GDM1 (cell line): Measurements from ENCODE around the gene ZBED5.
"Not testable (repeated sequence)": the region's sequence is repeated elsewhere in the genome, so short reads cannot be mapped to it uniquely, and the experiment has no call there.

Experiments
- DNase-seq: peaks from one replicate; lab custom pipeline; 2025; lab: John Stamatoyannopoulos, UW

The ZBED5 gene

DNA sequence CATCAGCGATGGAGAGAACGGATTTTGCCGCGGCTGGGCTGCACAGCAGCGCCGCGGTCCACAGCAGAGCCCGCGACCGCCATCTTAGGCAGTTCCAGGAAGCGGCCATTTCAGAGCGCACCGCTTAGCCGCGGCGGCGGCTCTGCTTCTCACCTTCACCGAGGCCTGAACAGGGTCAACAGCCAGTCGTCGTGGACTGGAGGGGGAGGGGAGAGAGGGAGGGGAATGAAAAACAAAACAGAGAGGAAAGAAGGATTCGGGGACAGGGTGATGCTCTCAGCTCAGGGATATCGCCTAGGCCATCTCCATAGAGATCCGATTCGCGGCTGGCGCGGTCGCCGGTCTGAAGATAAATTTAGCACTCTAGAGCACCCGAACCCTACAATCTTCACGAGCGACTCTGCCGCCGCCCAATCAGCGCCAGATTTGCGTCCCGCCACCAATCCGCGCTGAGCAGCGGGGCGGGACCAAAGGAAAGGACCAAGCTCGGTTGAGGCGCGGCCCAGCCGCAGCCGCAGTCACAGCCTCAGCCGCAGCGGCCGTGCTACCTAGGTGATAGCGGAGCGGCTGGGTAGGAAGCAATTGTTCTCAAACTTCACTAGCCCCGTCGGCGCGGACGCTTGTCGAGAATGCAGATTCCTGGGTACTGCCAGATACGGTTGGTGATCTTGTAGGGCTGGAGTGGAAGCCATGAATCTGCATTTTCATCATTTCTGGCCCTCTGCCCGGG lies at the start of gene ZBED5:
ZBED5 (minus strand) TSS at position 345 of the 730 bp plus-strand sequence. CDS start 3,108 bp downstream, outside the sequence.
- peak; percentile 98 for DNase-seq

DNA sequence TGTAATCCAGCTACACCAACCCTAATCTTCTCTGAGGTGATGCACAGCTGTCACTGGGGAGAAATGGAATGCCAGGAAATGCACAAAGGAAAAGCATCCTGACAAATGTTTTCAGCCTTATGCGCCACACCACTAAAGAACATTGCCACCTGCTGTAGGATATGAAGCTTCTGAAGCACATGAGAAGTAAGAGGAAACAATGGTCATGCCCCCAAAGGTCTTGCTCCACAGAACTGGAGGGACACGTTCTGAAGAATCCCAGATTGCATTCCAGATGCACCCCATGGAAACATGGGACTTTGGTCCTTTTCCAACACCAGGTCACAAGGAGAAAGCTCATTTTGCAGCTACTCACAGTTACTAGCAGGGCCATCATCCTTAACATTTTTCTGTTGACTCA lies 48.7 kb upstream of the ZBED5 start:
- DNase-seq, result no peak

DNA sequence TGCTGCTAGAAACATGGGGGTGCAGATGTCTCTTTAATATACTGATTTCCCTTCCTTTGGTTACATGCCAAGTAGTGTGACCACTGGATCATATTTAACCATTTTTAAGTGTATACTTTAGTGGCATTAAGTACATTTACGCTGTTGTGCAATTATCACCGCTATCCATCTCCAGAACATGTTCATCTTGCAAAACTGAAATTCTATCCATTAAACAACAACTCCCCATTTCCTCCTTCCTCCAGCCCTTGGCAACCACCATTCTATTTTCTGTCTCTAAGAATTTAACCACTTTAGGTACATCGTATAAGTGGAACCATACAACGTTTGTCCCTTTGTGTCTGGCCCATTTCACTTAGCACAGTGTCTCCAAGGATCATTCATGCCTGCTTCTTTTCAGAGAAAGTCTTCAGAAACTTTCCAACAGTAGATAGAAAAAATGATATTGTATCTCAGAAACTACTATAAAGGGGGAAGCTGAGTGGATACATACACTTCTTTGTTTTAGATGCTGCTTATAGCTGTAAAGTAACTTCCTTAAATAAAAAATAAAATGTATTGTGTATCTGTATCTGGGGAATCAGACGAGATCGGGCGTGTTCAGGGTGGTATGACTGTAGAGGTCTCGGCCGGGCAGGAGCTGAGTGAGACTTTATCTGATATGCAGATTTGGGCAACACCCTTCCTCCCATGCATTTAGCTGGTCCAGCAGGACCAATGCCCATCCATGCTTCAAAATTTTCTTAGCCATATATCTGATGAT lies 44.6 kb upstream of the ZBED5 start:
- no peak for DNase-seq

DNA sequence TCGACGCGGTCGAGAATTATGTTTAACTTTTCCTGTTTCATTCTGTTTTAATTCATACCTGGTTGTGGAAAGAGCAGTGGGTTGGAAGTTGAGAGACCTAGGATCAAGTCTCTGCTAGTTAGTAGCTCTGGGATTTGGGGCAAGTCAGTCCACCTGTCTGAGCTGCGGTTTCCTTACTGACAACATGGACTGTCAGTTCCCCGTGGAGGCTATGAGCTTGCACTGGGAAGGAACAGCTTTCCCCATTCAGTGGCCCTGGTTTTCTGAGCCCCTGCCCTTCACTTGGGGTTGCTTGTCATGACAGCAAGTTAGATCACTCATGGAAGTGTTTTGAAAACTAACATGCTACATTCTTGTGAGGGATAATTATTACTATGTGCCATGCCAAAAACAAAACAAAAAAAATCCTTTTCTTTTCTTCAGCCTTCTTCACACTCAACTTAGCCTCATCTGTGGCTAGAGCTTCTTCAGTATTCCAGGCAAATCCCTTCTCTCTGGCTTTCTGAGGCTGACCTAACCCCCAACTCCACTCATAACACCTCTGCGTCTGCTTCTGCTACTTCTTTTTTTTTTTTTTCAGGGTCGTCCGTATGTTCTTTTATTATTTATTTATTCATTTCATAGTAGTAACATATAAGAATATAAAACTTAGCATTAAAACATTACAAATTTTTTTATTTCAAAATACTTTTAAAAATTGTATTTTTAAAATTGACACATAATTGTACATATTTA lies 43.0 kb upstream of the ZBED5 start:
- DNase-seq, result no peak

DNA sequence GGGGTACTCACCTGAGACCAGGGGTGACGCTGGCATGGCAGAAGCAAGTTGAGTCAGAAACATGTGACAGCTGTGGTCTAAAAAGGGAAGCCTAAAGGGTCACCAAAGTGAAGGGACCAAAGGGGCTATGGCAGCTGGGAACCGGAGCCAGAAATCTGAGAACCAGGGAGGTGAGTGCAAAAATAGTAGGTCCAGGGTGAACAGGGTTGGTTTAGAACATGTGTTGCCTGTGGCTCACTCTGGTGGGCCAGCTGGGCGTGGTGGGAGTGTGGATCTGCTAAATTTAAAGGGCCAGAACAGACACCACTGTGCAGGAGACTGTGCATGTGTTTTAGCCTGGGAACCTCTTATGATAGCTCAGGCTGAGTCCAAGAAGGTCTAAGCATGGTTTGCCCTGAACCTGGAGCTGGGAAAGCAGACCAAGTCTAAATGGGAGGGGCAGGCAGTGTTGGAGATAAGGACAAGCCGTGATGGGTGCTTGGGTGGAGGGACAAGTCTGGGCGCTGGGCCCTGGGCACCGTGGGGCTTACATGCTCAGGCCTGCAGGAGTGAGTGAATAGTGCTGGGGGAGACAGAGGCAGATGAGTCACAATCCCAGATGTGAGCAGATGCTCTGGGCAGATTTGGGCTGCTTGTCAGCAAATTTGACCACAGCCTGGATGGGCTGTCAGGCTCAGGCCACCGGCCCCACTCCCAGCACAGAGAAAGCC lies 41.4 kb upstream of the ZBED5 start:
- DNase-seq, result no peak

DNA sequence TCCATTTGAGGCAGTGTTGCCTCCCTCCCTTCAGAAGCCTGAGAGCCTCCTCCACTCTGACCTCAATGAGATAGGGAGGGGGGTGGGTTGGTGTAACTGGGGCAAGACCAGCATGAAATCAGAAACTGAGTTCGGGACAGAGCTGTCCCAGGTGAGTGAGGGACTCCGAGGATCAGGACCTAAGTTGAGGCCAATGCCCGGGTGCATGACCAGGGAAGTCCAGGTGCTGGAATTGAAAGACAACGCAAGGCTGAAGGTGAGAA lies 40.8 kb upstream of the ZBED5 start:
- DNase-seq, result no peak

DNA sequence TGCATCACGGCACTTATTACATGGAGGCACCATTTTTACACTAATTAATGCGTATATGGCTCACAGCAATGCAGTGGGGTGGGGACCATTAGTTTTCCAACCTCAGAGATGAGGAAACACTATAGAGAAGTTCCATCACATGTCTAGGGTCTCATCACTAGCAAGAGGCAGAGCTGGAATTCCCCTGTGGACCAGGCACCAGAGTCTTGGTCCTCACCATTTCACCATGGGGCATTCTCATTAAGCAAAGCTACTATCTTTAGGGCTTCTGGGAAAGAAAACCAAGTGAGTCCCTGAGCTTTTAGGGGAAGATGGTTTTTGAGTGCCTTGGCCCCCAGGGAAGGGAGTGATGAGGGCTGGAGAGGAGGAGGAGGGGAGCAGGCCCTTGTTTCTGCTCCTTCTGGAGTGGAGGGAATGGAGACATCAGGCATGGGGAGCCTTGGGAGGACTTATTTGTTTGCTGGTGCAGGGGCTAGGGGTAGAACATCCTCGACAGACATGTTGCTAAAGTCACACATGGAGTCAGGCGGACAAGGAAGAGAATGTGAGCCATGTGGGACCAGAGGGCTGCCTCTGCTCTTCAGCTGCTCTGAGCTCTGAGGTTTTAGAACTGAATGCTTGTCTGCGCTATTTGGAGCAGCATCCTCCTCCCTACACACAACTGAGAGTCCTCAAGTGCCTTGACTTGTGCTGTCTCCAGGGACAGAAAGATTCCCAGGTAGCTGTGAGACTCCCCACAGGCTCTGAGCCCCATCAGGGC lies 40.3 kb upstream of the ZBED5 start:
- no peak for DNase-seq

DNA sequence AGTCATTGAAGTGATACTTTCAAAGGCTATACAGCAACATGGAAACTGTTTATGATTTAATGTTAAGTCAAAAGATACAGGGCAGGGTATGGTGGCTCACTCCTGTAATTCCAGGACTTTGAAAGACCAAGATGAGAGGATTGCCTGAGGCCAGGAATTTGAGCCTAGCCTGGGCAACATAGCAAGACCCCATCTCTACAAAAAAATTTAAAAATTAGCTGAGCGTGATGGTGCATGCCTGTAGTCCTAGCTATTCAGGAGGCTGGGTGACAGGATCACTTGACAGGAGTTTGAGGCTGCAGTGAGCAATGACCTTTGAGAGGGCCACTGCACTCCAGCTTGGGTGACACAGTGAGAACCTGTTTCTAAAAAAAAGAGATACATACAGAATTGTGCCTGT lies 39.3 kb upstream of the ZBED5 start:
- no peak for DNase-seq

DNA sequence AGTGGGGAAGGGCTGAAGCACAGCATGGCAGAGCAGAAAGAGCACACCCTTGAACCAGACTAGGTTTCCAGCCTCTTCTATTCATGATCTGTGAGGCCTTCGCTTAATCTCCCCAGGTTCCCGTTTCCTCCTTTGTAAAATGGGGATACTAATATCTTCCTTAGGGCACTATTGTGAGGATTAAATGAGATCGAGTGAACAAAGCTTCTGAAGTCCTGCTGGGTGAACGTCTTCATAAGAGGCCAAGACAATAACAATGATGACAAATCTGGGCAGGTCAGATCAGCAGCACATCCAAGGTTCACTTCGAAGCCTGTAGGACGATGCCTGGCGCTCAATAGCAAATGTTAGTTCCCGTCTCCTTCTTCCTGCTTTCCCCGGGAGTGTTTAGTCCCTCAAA lies 38.6 kb upstream of the ZBED5 start:
- DNase-seq, result no peak

DNA sequence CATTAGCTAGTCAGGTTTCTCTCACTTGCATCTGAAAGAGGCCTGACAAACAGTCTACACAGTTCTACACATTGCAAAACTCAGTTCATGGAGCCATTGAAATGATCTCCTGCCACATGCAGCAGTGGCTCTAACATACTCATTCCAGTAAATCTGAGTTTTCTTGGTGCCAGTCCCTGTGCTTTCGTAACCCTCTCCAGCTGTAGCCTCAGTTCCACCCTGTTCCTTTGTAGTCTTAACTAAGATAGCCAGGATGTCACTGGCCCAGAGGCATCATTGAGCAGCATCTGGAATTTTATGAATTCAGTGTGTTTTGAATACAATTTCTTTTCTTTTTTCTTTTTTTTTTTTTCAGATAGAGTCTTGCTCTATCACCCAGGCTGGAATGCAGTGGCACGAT lies 37.4 kb upstream of the ZBED5 start:
- DNase-seq, result no peak

DNA sequence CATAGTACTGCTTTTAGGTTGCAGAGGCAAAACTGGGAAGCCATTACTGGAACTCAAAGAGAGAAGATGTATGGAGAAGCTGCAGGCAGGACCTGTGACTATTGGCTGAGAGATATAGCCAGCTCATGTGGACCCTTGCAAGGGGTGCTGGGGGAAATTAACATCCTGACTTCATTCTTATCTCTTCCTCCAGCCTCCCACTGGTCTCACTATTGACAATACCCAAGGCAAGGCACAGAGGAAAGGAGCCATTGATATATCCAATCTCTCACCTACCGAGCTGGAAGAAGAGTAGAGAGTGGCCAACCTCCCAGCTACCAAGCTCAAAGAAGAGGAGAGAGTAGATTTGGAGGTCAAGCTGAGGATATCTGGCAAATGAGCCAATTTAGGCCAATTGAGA lies 36.8 kb upstream of the ZBED5 start:
- DNase-seq, result no peak

DNA sequence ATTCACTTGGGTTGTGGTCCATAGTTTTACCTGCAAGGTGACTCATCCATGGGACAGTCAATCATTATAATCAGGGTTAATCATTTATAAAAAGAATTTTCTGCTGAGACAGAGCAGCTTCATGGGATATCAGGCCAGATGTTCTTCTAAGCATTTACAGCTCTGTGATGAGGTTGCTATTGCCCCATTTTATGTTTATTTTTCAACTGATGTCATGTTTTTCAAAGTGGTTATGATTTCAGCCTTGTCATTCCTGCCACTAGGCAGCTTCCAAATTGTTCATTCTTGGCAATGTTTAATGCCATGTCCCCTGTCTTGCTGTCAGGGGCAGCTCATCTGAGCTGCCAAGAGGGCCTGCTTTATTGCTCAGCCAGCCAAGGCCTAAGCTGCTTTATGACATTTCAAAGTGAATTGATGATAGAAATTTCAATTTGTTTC lies 35.9 kb upstream of the ZBED5 start:
- no peak for DNase-seq

DNA sequence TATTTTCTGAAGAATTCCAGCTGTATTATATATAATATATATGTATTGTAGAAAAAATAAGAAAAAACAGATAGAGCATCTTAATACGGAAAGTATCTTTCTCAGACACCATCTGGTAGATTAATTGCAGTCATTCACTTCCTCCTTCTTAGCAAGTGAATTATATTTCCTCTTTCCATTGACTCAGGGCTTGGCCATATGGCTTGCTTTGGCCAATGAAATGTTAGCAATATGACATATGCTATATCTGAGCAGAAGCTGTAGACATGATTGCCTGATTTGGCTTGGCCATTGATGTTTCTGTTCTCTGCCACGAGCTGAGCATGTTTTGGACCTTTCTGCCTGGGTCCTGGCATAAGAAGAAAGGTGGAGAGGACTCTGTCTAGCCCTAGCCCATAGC lies 34.4 kb upstream of the ZBED5 start:
- peak; percentile 13 for DNase-seq

DNA sequence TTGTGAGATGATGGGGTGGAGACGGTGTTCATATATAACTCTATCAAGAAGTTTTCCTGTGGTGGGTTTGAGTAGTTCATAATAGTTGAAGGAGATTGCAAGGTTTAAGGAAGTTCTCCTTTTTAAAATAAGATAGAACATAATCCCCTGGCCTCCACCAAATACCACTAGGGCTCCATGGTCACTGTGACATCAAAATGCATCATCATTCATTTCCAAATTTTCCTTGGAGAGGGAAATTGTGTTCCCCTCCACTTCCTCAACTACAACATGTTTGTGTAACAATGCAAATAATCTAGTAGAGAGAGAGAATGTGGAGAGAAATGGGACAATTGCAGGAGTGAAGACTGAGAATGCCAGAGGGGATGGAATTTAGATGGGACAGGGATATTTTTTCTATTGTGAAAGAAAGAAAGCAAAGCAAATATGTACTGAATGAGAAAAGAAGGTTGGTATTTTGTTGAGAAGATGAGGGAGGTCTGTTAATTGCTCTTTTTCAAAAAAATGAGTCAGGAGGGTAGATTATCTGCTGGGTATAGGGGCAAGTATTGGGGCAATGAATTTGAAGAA lies 33.4 kb upstream of the ZBED5 start:
- DNase-seq, result no peak

DNA sequence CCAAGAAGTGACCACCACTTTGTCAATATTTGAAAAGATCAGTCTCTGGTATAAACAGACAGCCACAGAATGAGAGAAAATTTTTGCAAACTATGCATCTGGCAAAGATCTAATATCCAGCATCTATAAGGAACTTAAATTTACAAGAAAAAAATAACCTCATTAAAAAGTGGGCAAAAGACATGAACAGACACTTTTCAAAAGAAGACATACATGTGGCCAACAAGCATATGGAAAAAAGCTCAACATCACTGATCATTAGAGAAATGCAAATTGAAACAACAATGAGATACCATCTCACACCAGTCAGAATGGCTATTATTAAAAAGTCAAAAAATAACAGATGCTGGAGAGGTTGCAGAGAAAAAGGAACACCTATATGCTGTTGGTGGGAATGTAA lies 32.2 kb upstream of the ZBED5 start:
- DNase-seq, result not testable (repeated sequence)

DNA sequence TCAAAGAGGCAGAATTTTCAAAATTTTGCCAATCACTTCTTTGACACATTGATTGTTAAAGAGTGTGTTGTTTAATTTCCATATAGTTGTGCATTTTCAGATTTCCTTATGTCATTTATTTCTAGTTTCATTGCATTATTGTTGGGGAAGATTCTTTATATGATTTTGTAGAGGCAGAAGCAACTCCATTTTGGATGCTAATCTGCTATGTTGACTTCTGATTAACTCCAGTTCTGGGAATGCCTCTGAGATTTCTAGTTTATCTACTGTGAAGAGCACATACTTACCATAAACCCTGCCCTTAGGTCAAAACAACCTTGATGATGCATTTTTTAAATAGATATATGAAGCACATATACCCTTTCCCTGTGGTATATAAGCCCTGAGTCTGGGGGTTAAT lies 29.5 kb upstream of the ZBED5 start:
- no peak for DNase-seq

DNA sequence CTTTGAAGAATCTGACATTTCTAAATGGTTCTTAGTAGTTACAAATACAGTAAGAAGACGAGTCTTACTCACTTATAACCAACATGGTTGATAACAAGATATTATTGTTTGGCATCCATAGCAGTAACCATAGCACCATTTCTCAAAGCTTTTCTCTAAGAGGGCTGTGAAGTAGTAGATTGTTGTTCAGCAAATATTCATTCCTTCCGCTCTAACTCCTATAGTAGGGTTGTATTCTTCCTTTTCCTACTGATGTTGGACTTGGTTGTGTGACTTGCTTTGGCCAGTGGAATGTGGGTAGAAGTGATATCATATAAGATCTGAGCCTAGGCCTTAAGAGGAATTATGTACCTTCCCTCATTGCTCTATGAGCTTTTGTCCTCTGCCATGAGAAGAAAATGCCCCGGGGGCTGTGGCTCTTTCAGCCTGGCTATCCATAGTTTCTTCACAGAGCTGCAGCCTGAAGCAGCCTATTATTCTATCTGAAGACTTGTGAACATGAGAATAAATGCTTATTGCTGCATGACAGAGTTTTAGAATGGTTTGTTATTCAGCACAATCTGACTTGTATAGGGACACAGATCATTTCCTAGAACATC lies 28.9 kb upstream of the ZBED5 start:
- DNase-seq, result no peak

DNA sequence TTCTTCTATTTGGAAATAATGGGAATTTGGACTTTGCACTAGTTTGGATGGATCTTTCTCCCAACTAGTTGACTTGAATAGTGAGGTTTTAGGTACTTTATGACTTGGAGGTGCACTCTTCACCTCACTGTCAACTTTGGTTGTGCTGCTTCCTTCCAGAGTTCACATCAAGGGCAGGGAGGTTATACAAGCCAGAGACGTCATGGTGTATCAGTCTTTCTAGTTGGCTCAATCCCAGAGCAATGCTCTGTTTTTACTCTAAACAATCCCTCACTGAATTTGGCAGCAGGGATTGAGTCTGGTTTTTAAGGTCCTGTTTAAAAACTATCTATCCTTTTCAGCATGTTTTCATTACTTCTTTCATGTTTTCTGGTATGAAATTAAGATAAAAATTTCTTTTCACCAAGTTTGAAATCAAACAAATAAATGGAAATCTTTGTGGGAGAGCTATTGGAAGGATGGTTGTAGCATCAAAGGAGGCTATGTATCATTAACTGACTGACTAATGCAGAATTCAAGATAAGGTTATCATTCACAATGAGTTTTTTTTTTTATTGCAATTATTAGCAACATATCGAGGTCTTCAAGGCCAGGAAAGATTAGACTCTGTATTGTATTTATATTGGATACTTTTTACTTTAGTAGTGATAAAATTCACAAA lies 28.0 kb upstream of the ZBED5 start:
- no peak for DNase-seq

DNA sequence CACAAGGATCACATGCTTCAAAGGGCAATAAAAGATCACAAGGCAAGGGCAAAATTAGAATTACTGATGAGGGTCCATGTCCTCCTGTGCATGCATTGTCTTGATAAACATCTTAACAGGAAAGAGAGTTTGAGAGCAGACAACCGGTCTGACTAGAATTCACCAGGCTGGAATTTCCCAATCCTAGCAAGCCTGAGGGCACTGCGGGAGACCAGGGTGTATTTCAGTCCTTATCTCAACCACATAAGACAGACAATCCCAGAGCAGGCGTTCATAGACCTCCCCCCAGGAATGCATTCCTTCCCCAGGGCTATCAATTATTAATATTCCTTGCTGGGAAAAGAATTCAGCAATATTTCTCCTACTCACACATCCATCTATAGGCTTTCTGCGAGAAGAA lies 26.4 kb upstream of the ZBED5 start:
- not testable (repeated sequence) for DNase-seq

DNA sequence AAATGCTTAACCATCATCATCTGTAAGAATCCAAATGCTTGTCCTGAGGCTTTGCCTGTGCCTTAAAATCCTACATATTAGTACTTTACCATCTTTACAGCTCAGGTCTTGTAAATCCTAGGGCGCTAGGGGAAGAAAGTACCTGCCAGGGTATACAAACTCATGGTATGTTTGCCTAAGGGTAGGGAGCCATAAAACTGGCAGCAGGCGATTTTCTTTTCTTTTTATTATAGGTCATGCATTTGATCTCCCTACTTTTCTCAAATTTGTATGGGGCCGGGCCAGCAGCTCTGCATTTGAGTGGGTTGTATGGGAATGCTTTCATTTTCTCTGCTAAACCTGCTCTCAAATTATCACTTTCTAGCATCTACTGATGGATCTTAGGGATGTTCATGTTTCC lies 24.0 kb upstream of the ZBED5 start:
- DNase-seq, result no peak
